LNCaP clone FGC (cell line): ENCODE measurements around the gene ACSS3.
"Not testable (repeated sequence)": the region's sequence is repeated elsewhere in the genome, so short reads cannot be mapped to it uniquely, and the experiment has no call there.

Experiments used
- DNase-seq: peaks from one replicate; pipeline ENCODE4 v3.0.0-alpha.2; 2011; ENCODE audit warnings: low read depth
- H3K4me3 ChIP-seq: 2 replicates; pipeline ENCODE4 v1.5.1; 2011; ENCODE audit warnings: mild to moderate bottlenecking, low read depth, low read length, control low read depth
- CTCF ChIP-seq: IDR thresholded peaks from 2 replicates; pipeline ENCODE4 v1.5.1; 2012; ENCODE audit warnings: mild to moderate bottlenecking; ENCODE audit not compliant: control insufficient read depth, insufficient read depth; ENCODE audit errors: extremely low read depth

Gene ACSS3

DNA sequence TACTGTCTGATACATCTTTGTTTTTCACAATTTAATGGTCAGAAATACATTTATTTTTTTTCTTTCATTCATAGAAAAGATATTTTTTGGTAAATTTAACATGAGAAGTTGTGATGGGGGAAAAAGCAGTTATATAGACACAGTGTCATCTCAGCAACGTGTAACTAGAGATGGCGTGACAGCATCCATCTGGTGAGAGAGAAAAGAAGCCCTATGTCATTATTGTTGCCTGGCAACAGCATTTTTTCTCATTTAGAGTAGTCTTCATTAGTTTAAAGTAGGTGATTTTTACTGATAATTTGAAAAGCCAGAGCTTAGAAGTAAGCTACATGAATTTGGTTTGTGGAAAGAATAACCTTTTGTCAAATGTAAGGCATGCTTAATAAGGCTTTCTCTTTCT, 128.6 kb downstream of the ACSS3 start:
- DNase-seq: no peak
- H3K4me3 ChIP-seq: no peak overlapping the region
- TF ChIP-seq CTCF: no peak

- TF ChIP-seq CTCF: no peak
- DNase-seq: no peak
- H3K4me3 ChIP-seq: no peak overlapping the region
These were observed 129.3 kb downstream of the ACSS3 start for GRCh38 chr12:81207173-81207572.

GRCh38 chr12:81207664-81208063, 129.8 kb downstream of the ACSS3 start:
- no peak for DNase-seq
- no peak for TF ChIP-seq CTCF
- H3K4me3 ChIP-seq: no peak overlapping the region

DNA sequence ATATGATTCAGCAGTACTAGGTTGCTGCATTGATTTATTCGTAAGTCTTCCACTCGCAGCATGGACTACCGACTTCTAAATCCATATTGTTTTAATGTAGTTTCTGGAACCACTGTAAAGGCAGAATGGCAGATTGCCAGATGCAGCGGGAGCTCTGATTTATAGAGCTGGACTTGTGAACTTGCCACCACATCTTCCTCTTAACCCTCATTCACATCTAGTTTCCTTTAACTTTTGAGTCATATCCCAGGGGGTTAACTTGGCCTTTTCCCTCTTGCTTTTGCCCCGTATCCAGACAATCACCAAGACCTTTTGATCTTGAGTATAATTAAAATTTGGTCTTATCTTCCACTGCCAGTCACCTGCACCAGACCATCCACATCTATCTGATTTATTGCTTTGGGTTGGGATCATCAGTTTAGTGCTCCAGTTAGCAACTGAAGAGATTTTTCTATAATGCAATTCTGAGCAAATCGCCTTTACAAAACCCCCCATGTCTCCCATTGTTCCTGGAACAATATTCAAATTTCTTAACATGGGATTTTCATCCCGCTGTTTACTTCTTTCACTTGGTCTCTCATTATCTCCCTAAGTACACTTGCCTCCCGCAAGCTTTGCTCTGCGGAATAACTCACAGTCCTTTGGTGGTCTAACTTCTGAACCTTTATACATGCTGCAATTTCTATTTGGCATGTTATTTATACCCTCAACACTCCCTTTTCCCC, 130.5 kb downstream of the ACSS3 start:
- H3K4me3 ChIP-seq: no peak overlapping the region
- DNase-seq: peak; percentile 18
- TF ChIP-seq CTCF: no peak

DNA sequence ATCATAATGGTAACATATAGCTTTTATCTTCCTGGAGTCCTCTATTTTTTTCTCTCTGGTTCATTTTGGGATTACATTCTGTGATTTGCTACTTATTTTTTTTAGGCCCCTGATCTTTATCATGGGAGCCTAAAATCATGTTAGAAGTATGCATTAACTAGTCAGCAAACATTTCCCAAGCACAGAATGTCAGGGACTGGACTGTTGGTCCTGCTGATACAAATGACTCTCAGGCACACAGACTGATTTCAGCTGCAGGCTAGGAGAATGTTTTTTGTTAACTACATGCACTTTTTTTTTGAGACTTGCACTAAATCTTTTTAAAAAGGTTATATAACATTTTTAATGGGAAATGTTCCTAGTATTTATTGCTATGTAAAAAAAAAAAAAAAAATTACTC, 131.1 kb downstream of the ACSS3 start:
- TF ChIP-seq CTCF: no peak
- H3K4me3 ChIP-seq: no peak overlapping the region

DNA sequence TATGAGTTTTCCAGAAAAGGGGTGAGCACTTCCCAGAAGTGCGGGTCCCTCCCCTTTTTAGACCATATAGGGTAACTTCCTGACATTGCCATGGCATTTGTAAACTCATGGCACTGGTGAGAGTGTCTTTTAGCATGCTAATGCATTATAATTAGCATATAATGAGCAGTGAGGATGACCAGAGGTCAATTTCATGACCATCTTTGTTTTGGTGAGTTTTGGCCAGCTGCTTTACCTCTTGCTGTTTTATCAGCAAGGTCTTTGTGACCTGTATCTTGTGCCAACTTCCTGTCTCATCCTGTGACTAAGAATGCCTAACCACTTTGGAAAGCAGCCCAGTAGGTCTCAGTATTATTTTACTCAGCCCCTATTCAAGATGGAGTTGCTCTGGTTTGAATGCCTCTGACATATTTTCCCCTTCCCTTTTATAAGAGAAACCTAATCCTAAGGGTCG, 131.9 kb downstream of the ACSS3 start:
- DNase-seq: peak; percentile 85

More for the DNA sequence above, 131.1 kb downstream of the ACSS3 start:
- no peak for DNase-seq

GRCh38 chr12:81211306-81211705, 133.4 kb downstream of the ACSS3 start:
- no peak for DNase-seq
- no peak for TF ChIP-seq CTCF

More for the DNA sequence above, 131.9 kb downstream of the ACSS3 start:
- H3K4me3 ChIP-seq: not testable (repeated sequence)

More at GRCh38 chr12:81211306-81211705, 133.4 kb downstream of the ACSS3 start:
- H3K4me3 ChIP-seq: no peak overlapping the region
